Glutamatergic neuron (in vitro differentiated cells): ENCODE results near the gene SLC39A3. TPM values are rescaled to one million over a fixed set of nuclear protein-coding genes. Genes with fewer than 3 reads are reported as not detected.

Experiments used
- DNase-seq: peaks from one replicate; pipeline ENCODE4 v3.0.0; 2022
- H3K27ac Mint-ChIP-seq: one replicate; pipeline ENCODE4 v1.8.0; 2020; ENCODE audit warnings: mild to moderate bottlenecking, mixed read lengths, inconsistent platforms; ENCODE audit not compliant: unreplicated experiment
- H3K27me3 Mint-ChIP-seq: one replicate; pipeline ENCODE4 v1.8.0; 2020; ENCODE audit warnings: mild to moderate bottlenecking, moderate library complexity, mixed read lengths, inconsistent platforms; ENCODE audit not compliant: unreplicated experiment
- H3K36me3 Mint-ChIP-seq: one replicate; pipeline ENCODE4 v1.8.0; 2020; ENCODE audit warnings: mild to moderate bottlenecking, mixed read lengths, inconsistent platforms; ENCODE audit not compliant: unreplicated experiment
- H3K4me1 Mint-ChIP-seq: one replicate; pipeline ENCODE4 v1.8.0; 2020; ENCODE audit warnings: mild to moderate bottlenecking, low read depth, mixed read lengths, inconsistent platforms; ENCODE audit not compliant: unreplicated experiment
- H3K4me3 Mint-ChIP-seq: one replicate; pipeline ENCODE4 v1.8.0; 2020; ENCODE audit warnings: mild to moderate bottlenecking, mixed read lengths, inconsistent platforms; ENCODE audit not compliant: unreplicated experiment
- H3K9me3 Mint-ChIP-seq: one replicate; pipeline ENCODE4 v1.8.0; 2020; ENCODE audit warnings: mild to moderate bottlenecking, moderate library complexity, mixed read lengths, inconsistent platforms; ENCODE audit not compliant: unreplicated experiment
- CTCF ChIP-seq: fragments of 200-600 bp; sonication (generic); IDR thresholded peaks from one replicate; pipeline ENCODE4 v1.5.0; 2021; ENCODE audit not compliant: partially characterized antibody, unreplicated experiment
- long read RNA-seq: library from polyadenylated mRNA; unstranded; transcript quantifications from one replicate; pipeline ENCODE4 v2.0.0, GENCODE V29; 2020; ENCODE audit not compliant: unreplicated experiment
- total RNA-seq: library from RNA; stranded (reverse); fragmentation: NEBNext Ultra II Directional; extraction: Animal tissue kit (Norgen Biotek cat#: 25700); gene quantifications from one replicate; pipeline ENCODE4 v1.2.1, GENCODE V29; 2021; ENCODE audit not compliant: unreplicated experiment

Gene SLC39A3
- 40.8 TPM for total RNA-seq
- long read RNA-seq, transcript SLC39A3-202 (2 exons, 2,940 nt), result minor isoform, 5 of 58 reads
- long read RNA-seq, transcript SLC39A3-201 (3 exons, 1,502 nt), result major isoform, 48 of 58 reads
- long read RNA-seq, partial matches to known transcripts, result 3 of 58 reads
- long read RNA-seq, other reads (novel, unspliced or antisense), result 2 of 58 reads

GRCh38 chr19:2739602-2740313, at the start of gene SLC39A3:
TSS of gene SLC39A3 (minus strand) at chr19:2740017. CDS start at chr19:2737257, 2,760 bp downstream.
- peak; percentile 99 for DNase-seq
- Mint-ChIP-seq H3K27me3 (peaks cover 15% of the 10 kb centered on the region), H3K9me3 (no peaks in the 10 kb centered on the region), H3K4me1 (no peaks in the 10 kb centered on the region), H3K27ac (peak within 1 kb of the TSS; percentile 75), H3K4me3 (peak within 1 kb of the TSS; percentile 82), H3K36me3 (no peaks in the 10 kb centered on the region)
- no peak for TF ChIP-seq CTCF

GRCh38 chr19:2788237-2788636, 48.4 kb upstream of the SLC39A3 start:
- Mint-ChIP-seq H3K9me3 (peaks cover 4% of the 10 kb centered on the region), H3K27me3 (peaks cover 7% of the 10 kb centered on the region), H3K4me1 (peaks cover 15% of the 10 kb centered on the region), H3K27ac (no peak overlapping the region), H3K36me3 (no peaks in the 10 kb centered on the region), H3K4me3 (peak overlapping the region; percentile 15)
- DNase-seq, result no peak
- no peak for TF ChIP-seq CTCF

- peaks cover 18% of the 10 kb centered on the region for H3K4me1 Mint-ChIP-seq
These were observed 47.3 kb upstream of the SLC39A3 start for GRCh38 chr19:2787115-2787514.

GRCh38 chr19:2785244-2785997, 45.6 kb upstream of the SLC39A3 start, which contains the start of gene THOP1:
TSS of gene THOP1 (plus strand) at chr19:2785503. CDS start at chr19:2785663, 160 bp downstream.
- Mint-ChIP-seq H3K4me1 (peaks cover 20% of the 10 kb centered on the region), H3K9me3 (peaks cover 9% of the 10 kb centered on the region), H3K4me3 (peak within 1 kb of the TSS; percentile 91), H3K27me3 (peaks cover 10% of the 10 kb centered on the region), H3K27ac (peak within 1 kb of the TSS; percentile 98), H3K36me3 (no peaks in the 10 kb centered on the region)
- TF ChIP-seq CTCF, result no peak
- DNase-seq, result peak; percentile 99

More at GRCh38 chr19:2787115-2787514, 47.3 kb upstream of the SLC39A3 start:
- no peak for DNase-seq
- Mint-ChIP-seq H3K27me3 (peaks cover 10% of the 10 kb centered on the region), H3K27ac (no peak overlapping the region), H3K9me3 (peaks cover 8% of the 10 kb centered on the region), H3K36me3 (no peaks in the 10 kb centered on the region), H3K4me3 (peak overlapping the region; percentile 47)
- no peak for TF ChIP-seq CTCF
